Activated CD4-positive, alpha-beta T cell treated with anti-CD3 and anti-CD28 coated beads, Interleukin-2, amount 10 ng/mL, durations not matched to agents 24 days and 14 days (primary cell): ENCODE data around the gene KNOP1. TPM values are rescaled to one million over a fixed set of nuclear protein-coding genes. Genes with fewer than 3 reads are reported as not detected.

Experiments used
- DNase-seq: peaks from one replicate; pipeline ENCODE4 v3.0.0; 2022
- H3K27ac Mint-ChIP-seq: one replicate; pipeline ENCODE4 v1.8.0; 2022; ENCODE audit warnings: mild to moderate bottlenecking, mixed read lengths
- H3K27me3 Mint-ChIP-seq: one replicate; pipeline ENCODE4 v1.8.0; 2022; ENCODE audit warnings: mixed read lengths
- H3K36me3 Mint-ChIP-seq: one replicate; pipeline ENCODE4 v1.8.0; 2022; ENCODE audit warnings: low read depth, mild to moderate bottlenecking, mixed read lengths
- H3K4me1 Mint-ChIP-seq: one replicate; pipeline ENCODE4 v1.8.0; 2021; ENCODE audit warnings: mixed read lengths
- H3K4me3 Mint-ChIP-seq: one replicate; pipeline ENCODE4 v1.8.0; 2022; ENCODE audit warnings: mild to moderate bottlenecking, moderate library complexity, mixed read lengths
- H3K9me3 Mint-ChIP-seq: one replicate; pipeline ENCODE4 v1.8.0; 2021; ENCODE audit warnings: mixed read lengths
- intact Hi-C: fragments of 100-400 bp; cut with micrococcal nuclease; formaldehyde crosslinking; loops from one replicate; pipeline ENCODE4 v1.15.1; 2023
- total RNA-seq: library from RNA; stranded (reverse); gene quantifications from 2 replicates; pipeline ENCODE4 v1.2.3, GENCODE V29; 2022

KNOP1 gene
- total RNA-seq, 1 donor from 2014 or later: 36.9 TPM

DNA sequence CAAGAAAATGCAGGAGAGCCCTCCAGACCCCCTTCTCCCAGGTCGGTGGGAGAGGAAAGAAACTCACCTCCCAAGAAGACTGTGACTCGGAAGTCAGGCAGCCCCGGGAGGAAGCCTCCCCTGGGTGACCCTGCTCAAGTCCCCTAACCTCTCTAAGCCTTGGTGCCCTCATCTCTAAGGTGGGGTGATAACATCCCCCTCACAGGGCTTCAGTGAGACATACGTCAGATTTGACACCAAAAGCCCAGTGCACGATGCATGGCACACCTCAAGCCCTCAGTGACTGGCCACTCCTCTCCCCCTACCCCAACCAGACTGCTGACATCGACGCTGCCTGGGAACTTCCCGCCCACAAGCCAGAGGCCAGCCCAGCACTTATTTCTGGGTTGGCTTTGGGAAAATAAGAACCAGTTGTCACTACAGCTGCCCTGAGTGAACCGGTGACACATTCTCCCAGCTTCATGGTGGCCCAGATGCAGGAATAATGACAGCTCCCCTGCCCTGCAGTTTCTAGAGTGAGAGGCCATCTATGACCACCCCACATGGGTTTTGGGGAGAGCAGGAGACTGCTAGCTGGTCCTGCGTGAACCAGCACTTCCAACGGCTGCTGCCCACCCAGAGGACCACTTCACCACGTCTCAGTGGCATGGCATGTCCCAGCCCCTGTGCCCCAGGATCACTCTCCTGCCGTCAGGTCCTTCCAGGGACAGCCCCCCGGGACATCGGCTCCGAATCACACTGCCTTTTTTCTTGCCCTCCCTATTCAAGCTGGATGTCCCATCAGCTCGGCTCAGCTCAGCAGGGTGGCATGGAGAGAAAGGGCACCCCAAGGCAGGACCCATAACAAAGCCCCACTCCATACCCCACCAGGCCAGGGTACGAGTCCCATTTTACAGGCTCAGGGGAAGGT lies 9.5 kb downstream of the KNOP1 start:
- H3K27me3 Mint-ChIP-seq: no peaks in the 10 kb centered on the region
- peaks cover 3% of the 10 kb centered on the region for H3K4me1 Mint-ChIP-seq
- DNase-seq: no peak
- no peak overlapping the region for H3K27ac Mint-ChIP-seq
- peaks cover 37% of the 10 kb centered on the region for H3K36me3 Mint-ChIP-seq
- no peak overlapping the region for H3K4me3 Mint-ChIP-seq
- H3K9me3 Mint-ChIP-seq: no peaks in the 10 kb centered on the region
- intact Hi-C loops: no loop called here

DNA sequence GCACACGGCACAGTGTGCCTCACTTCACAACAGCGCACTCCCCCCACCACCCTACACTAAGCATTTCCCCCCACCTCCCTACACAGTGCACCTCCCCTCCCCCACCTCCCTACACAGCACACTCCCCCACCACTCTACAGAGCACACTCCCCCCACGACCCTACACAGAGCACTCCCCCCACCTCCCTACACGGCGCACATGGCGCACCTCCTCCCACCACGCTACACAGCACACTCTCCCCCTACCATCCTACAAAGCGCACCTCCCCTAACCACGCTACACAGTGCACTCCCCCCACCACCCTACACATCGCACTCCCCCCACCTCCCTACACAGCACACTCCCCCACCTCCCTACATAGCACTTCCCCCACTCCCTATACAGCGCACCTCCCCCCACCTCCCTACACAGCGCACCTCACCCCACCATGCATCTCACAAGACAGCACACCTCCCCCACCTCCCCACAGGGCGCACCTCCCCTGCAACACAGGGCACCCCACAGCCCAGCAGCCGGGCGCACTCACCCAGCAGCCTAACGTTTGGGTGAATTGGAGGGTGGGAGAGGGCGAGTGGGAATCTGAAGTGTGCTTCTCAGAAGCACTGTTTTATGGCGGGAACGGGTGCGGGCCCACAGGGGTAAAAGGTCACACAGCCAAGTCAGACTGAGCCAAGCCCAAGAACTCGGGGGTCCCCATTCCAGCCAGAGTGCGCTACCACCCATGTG lies 10.3 kb downstream of the KNOP1 start:
- H3K4me3 Mint-ChIP-seq: no peak overlapping the region
- peaks cover 2% of the 10 kb centered on the region for H3K4me1 Mint-ChIP-seq
- H3K27ac Mint-ChIP-seq: no peak overlapping the region
- peaks cover 39% of the 10 kb centered on the region for H3K36me3 Mint-ChIP-seq
- no peaks in the 10 kb centered on the region for H3K27me3 Mint-ChIP-seq
- DNase-seq: no peak
- no peaks in the 10 kb centered on the region for H3K9me3 Mint-ChIP-seq
- intact Hi-C loops: no loop called here

DNA sequence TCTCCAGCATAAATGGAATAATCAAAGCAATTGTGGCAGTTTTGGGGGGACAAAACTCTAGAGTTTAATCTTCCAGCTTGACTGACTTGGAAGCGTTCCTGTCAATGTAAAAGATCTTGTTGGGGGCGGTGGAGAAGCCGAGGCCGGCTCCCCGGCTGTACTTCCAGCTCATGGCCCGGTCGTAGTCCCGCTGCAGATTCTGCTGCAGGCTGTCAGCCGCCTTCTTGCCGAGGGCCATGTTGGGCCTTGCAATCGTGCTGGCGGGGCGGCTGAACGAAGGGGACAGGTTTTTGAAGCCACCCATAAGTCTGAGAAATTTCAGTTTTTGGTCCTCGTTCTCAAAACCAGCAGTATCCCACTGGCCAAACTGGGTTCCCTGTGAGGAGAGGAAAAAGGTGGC lies 11.2 kb downstream of the KNOP1 start:
- Mint-ChIP-seq H3K4me3 (no peak overlapping the region), H3K36me3 (peaks cover 43% of the 10 kb centered on the region), H3K27ac (no peak overlapping the region), H3K27me3 (no peaks in the 10 kb centered on the region), H3K4me1 (peaks cover 2% of the 10 kb centered on the region), H3K9me3 (no peaks in the 10 kb centered on the region)
- DNase-seq: no peak
- intact Hi-C loops: no loop called here

DNA sequence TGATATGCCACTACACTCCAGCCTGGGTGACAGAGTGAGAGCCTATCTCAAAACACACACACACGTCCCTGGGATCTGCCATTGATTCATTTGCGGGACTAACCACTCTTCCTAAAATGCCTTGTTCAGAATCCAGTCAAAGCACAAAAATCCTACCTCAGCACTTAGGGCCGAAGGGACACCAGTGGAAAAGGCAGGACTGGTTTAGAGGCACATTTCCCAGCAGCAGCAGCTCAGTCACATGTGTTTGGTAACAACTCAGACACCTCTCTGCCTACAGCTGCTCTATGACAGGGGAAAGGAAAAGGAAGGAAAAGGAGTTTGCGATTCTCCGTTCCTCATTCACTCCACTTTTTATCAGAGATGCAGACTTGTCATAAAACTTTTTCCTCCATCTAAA lies 12.2 kb downstream of the KNOP1 start:
- intact Hi-C loops: no loop called here
- Mint-ChIP-seq H3K36me3 (peaks cover 51% of the 10 kb centered on the region), H3K4me3 (no peak overlapping the region), H3K27me3 (no peaks in the 10 kb centered on the region), H3K9me3 (no peaks in the 10 kb centered on the region), H3K4me1 (peaks cover 2% of the 10 kb centered on the region), H3K27ac (no peak overlapping the region)
- no peak for DNase-seq

DNA sequence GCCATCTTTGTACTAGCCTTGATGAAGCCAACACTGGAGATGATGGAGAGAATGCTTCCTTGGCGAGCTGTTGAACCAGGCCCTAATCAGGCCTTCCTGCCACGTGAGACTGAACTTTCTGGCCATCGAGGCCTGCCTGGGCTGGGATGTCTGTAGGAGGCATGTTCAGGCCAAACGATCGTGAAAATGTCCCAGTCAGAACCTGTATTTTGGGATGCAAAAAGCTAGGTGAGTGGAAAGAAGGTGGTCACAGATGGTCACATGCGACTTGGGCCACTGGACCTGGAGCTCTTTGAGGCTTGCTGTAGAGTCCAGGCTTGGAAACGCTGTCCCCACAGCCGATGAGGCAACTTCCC lies 12.9 kb downstream of the KNOP1 start:
- Mint-ChIP-seq H3K4me3 (no peak overlapping the region), H3K9me3 (no peaks in the 10 kb centered on the region), H3K36me3 (peaks cover 56% of the 10 kb centered on the region), H3K4me1 (peaks cover 2% of the 10 kb centered on the region), H3K27me3 (no peaks in the 10 kb centered on the region), H3K27ac (no peak overlapping the region)
- no peak for DNase-seq
- intact Hi-C loops: no loop called here

DNA sequence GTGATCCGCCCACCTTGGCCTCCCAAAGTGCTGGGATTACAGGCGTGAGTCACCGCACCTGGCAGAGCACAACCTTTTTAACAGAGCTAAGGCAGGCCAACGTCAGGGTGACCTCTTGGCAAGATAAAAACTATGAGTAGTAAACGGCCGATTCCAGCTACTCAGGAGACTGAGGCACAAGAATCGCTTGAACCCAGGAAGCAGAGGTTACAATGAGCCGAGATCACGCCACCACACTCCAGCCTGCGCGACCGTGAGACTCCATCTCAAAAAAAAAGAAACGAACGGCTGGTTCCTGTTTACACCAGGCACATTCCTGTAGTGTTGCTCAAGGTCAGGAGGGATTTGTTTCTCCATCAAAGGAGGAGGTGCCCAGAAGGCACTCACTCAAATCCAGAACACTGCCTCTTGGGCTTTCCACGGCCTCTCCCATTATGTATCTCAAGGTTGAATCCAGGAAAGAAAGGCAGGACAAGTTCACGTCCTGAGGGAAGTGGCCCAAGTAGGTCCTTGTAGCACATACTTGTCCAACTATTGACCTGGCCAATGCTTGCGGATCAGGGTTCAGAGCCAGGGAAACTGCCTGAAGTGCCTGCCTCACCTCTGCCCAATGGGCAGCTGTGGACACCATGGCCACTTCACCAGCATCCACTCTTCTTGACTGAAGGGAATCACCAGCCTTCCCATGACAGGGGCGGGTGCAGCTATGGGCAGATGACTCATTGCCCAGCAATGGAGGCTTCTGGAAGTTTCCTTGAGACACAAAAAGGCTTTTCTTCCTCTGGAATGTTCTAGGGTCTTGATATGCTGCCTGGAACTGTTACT lies 13.5 kb downstream of the KNOP1 start:
- Mint-ChIP-seq H3K36me3 (peaks cover 53% of the 10 kb centered on the region), H3K27me3 (no peaks in the 10 kb centered on the region), H3K4me1 (peaks cover 2% of the 10 kb centered on the region), H3K4me3 (no peak overlapping the region), H3K27ac (no peak overlapping the region), H3K9me3 (no peaks in the 10 kb centered on the region)
- intact Hi-C loops: no loop called here
- DNase-seq: no peak

DNA sequence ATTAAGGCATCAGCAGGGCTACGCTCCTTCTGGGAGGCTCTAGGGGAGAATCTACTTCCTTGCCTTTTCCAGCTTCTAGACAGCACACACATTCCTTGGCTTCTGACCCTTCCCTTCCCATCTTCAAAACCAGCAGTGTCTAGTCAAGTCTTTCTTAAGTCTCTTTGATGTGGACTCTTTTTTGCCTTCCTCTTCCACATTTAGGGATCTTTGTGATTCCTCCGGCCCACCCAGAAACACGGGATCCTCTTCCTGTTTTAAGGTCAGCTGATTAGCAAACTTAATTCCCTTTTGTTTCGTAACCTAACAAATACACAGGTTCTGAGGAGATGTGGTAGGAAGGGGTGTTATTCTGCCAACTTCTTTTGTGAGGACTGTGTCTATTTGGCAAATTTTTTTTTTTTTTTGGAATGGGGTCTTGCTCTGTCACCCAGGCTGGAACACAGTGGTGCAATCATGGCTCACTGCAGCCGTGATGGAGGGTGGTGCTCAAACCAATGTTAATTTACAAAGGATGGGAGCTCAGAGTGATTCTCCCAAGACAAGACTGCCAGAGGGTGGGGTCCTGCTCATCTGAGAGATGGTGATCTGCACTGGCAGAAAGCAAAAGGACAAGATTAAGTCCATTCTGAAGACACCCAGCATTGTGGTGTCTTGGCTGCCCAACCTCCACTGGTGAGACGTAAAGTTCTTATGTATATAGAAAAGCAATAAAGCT lies 14.7 kb downstream of the KNOP1 start:
- H3K4me3 Mint-ChIP-seq: no peak overlapping the region
- DNase-seq: no peak
- no peaks in the 10 kb centered on the region for H3K27me3 Mint-ChIP-seq
- no peak overlapping the region for H3K27ac Mint-ChIP-seq
- H3K36me3 Mint-ChIP-seq: peaks cover 60% of the 10 kb centered on the region
- intact Hi-C loops: no loop called here
- peaks cover 3% of the 10 kb centered on the region for H3K4me1 Mint-ChIP-seq
- no peaks in the 10 kb centered on the region for H3K9me3 Mint-ChIP-seq

DNA sequence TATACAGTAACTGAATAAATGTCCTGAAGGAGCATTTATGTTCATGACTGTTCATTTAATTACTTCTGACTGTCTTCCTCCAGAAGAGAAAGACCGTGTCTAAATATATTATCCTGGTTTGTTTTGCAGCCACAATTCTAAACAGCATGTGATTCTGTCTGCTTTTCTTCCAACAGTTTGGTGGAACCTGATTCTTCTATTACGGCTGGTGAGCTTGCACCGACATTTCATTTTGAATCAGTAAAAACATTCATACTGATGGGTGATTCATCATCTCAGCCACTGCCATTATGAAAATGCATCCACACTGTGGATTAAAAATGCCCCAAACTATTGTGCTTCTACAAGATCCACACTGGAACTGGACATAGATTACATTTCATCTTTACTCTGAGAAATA lies 16.9 kb downstream of the KNOP1 start:
- Mint-ChIP-seq H3K36me3 (peaks cover 65% of the 10 kb centered on the region), H3K4me3 (no peak overlapping the region), H3K4me1 (peaks cover 17% of the 10 kb centered on the region), H3K9me3 (no peaks in the 10 kb centered on the region), H3K27me3 (no peaks in the 10 kb centered on the region), H3K27ac (no peak overlapping the region)
- intact Hi-C loops: no loop called here
- DNase-seq: no peak

DNA sequence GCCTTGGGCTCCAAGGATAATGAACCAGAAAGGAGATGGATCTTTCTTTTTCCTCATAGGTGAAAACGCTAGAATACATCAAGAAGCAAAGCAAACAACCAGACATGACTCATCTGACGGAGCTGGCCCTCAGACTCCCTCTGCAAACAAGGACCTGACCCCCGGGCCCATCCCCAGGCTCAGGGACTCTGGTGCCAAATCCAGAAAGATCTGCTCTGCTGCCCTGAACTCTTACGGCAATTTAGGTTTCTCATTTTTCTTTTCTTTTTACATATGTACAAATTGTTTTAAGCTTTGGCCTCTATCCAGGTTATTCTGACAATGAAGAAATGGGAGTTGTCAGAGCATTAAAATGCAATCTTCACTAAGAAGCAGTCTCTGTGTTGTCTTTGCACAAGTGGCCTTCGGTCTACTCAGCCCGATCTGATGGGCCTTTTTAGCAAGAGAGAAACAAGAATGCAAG lies 17.7 kb downstream of the KNOP1 start:
- intact Hi-C loops: no loop called here
- H3K36me3 Mint-ChIP-seq: peaks cover 57% of the 10 kb centered on the region
- H3K9me3 Mint-ChIP-seq: no peaks in the 10 kb centered on the region
- peaks cover 20% of the 10 kb centered on the region for H3K4me1 Mint-ChIP-seq
- no peak for DNase-seq
- H3K27me3 Mint-ChIP-seq: no peaks in the 10 kb centered on the region
- H3K4me3 Mint-ChIP-seq: no peak overlapping the region
- H3K27ac Mint-ChIP-seq: no peak overlapping the region

DNA sequence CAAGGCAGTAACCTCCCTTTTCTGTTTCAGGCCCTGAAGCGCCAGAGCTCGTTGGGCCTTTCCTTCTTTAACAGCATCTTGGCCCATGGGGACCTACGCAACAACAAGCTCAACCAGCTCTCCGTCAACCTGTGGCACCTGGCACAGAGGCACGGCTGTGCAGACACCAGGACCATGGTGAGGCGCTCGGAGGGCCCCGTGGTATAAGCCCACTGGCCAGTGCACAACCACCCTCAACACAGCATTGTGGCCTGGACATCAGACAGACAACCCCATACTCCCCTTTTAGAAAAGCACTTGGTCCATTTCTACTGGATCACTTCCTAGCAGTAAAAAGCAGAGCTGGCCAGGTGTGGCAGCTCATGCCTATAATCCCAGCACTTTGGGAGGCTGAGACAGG lies 18.6 kb downstream of the KNOP1 start:
- Mint-ChIP-seq H3K27ac (no peak overlapping the region), H3K4me3 (no peak overlapping the region), H3K27me3 (no peaks in the 10 kb centered on the region), H3K36me3 (peaks cover 50% of the 10 kb centered on the region), H3K9me3 (no peaks in the 10 kb centered on the region), H3K4me1 (peaks cover 21% of the 10 kb centered on the region)
- no peak for DNase-seq
- intact Hi-C loops: no loop called here

DNA sequence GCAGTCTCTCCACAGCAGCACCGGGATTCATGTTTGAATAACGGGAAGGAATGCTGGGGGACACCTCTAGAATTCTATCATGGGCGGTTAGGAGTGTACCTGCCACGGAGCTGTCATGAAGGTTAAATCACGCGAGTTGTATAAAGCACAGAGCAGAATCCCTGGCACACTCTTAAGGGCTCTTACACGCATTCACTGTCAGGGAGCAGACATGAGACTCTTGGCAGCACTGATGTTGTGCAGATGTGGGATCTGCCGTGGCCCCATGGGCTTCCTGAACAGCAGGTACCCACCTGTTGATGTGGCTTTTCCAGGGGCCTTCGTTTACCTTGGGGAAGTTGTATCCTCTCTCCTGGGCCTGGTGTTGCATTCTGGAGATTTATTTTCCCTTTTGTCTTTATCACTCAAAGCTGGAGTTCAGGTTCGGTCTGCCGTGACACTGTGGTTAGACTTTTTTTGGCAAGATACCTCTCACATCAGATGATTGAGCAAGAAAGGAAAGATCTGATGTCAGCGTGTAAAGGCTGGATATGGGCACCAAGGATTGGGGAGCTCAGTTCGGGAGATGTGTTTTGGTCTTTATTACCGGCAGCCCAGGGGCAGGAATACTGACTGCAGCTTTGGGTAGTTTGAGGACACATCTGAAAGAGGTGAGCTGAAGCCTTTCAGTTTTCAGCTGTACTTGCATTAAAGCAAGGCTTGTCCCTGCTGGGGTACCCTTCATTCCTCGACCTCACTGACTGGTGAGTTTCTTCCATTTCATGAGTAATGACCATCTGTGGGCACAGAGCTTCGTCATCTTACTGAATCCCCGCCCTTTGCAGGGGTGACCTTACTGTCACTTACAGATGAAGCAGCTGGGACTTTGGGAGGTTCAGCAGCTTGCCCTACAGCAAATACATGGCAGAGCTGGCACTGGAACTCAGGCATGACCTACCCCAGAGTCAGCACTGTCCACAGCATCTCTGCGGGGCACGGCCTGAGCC lies 19.3 kb downstream of the KNOP1 start:
- intact Hi-C loops: no loop called here
- H3K27me3 Mint-ChIP-seq: no peaks in the 10 kb centered on the region
- no peak overlapping the region for H3K4me3 Mint-ChIP-seq
- peaks cover 44% of the 10 kb centered on the region for H3K36me3 Mint-ChIP-seq
- peaks cover 21% of the 10 kb centered on the region for H3K4me1 Mint-ChIP-seq
- DNase-seq: no peak
- H3K9me3 Mint-ChIP-seq: no peaks in the 10 kb centered on the region
- H3K27ac Mint-ChIP-seq: peak overlapping the region; percentile 37

DNA sequence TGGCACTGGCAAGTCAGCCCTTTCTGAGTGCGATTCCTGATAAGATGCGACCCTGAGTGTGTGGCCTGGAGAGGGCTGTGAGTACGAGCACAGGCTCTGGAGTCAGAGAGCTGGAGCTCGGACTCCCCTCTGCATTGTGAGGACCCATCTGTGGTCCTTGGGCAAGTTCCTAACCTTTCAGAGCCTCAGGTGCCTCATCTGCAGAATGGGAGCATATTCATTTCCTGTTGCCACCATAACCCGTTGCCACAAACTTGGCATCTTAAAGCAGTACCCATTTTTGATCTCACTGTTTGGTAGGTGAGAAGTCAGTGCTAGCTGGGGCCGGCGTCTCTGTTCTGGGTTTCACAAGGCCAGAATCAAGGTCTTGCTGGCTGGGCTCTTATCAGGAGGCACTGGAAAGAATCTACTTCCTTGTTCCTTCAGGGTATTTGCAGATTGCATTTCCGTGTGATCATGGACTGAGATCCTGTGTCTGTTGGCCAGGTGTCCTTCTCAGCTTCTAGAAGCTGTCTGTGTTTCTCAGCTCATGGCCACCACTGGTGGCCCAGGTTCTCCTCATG lies 20.2 kb downstream of the KNOP1 start:
- H3K27ac Mint-ChIP-seq: no peak overlapping the region
- H3K4me3 Mint-ChIP-seq: no peak overlapping the region
- H3K27me3 Mint-ChIP-seq: no peaks in the 10 kb centered on the region
- intact Hi-C loops: no loop called here
- H3K4me1 Mint-ChIP-seq: peaks cover 21% of the 10 kb centered on the region
- no peak for DNase-seq
- no peaks in the 10 kb centered on the region for H3K9me3 Mint-ChIP-seq
- H3K36me3 Mint-ChIP-seq: peaks cover 40% of the 10 kb centered on the region
